SK-N-SH (cell line): ENCODE data around the gene DNAJC2. TPM values are rescaled to one million over a fixed set of nuclear protein-coding genes. Genes with fewer than 3 reads are reported as not detected.
"Not testable (repeated sequence)": the region's sequence is repeated elsewhere in the genome, so short reads cannot be mapped to it uniquely, and the experiment has no call there.

Experiments used
- CTCF ChIA-PET: fragments of 300-600, 350-600 bp; formaldehyde crosslinking; extraction: SDS; loops from one replicate; lab custom pipeline; 2021; lab: Yijun Ruan, JAX
- POLR2A ChIA-PET: fragments of 350-600 bp; sonication (Branson Sonifier 250); formaldehyde crosslinking; extraction: SDS; loops from one replicate; lab custom pipeline; 2020; ENCODE audit warnings: antibody characterized with exemption, inconsistent platforms; lab: Yijun Ruan, JAX
- DNase-seq: peaks from one replicate; pipeline ENCODE4 v3.0.0; 2012
- H2AFZ ChIP-seq: fragments of 200-600 bp; sonication (generic); 2 replicates; pipeline ENCODE4 v1.8.1; 2016; ENCODE audit warnings: antibody characterized with exemption, mild to moderate bottlenecking, low read depth
- H3F3A ChIP-seq: fragments of 200-600 bp; sonication (generic); replicated peaks from 2 replicates; pipeline ENCODE3; 2016; ENCODE audit warnings: antibody characterized with exemption, mild to moderate bottlenecking; ENCODE audit not compliant: insufficient read depth
- H3K27ac ChIP-seq, 2 experiments: fragments of 200-500 bp in 1 of 2; fragments of 200-600 bp in 1 of 2; sonication (Bioruptor generic) in 1 of 2; sonication (generic), shearing (Covaris generic) in 1 of 2; 2 replicates each; pipeline versions ENCODE4 v1.5.1 to v1.6.1; 2014 to 2016; ENCODE audit warnings: low read depth in 2 of 2, inconsistent platforms in 1 of 2, low read length in 1 of 2, mild to moderate bottlenecking in 1 of 2, mixed read lengths in 1 of 2
- H3K27me3 ChIP-seq: fragments of 200-600 bp; sonication (generic), shearing (Covaris generic); 2 replicates; pipeline ENCODE4 v1.6.1; 2016; ENCODE audit warnings: mixed run types; ENCODE audit not compliant: insufficient read depth
- H3K36me3 ChIP-seq, 2 experiments: fragments of 200-500 bp in 1 of 2; fragments of 200-600 bp in 1 of 2; sonication (Bioruptor generic) in 1 of 2; sonication (generic) in 1 of 2; replicated peaks in 1 of 2; 2 replicates each; pipeline versions ENCODE3 to v1.5.1; 2014 to 2016; ENCODE audit warnings: low read length in 1 of 2, mild to moderate bottlenecking in 1 of 2; ENCODE audit not compliant: insufficient read depth in 2 of 2, control insufficient read depth in 1 of 2
- H3K4me1 ChIP-seq, 2 experiments: fragments of 200-500 bp in 1 of 2; fragments of 200-600 bp in 1 of 2; sonication (Bioruptor generic) in 1 of 2; sonication (generic), shearing (Covaris generic) in 1 of 2; 2 replicates each; pipeline versions ENCODE4 v1.5.1 to v1.6.1; 2014 to 2016; ENCODE audit warnings: low read depth in 1 of 2, low read length in 1 of 2, mixed run types in 1 of 2; ENCODE audit not compliant: insufficient read depth in 2 of 2, control insufficient read depth in 1 of 2
- H3K4me2 ChIP-seq: fragments of 200-600 bp; sonication (generic), shearing (Covaris generic); 2 replicates; pipeline ENCODE4 v1.6.1; 2017; ENCODE audit warnings: mixed run types
- H3K4me3 ChIP-seq, 2 experiments: fragments of 200-500 bp in 1 of 2; fragments of 200-600 bp in 1 of 2; sonication (Bioruptor generic) in 1 of 2; sonication (generic), shearing (Covaris generic) in 1 of 2; 2 replicates each; pipeline versions ENCODE4 v1.5.1 to v1.8.1; 2014 to 2016; ENCODE audit warnings: low read depth in 2 of 2, inconsistent platforms in 1 of 2, low read length in 1 of 2, mild to moderate bottlenecking in 1 of 2, mixed read lengths in 1 of 2, moderate library complexity in 1 of 2
- H3K79me2 ChIP-seq: fragments of 200-600 bp; sonication (generic); 2 replicates; pipeline ENCODE4 v1.8.1; 2017; ENCODE audit warnings: mild to moderate bottlenecking; ENCODE audit not compliant: insufficient read depth
- H3K9ac ChIP-seq: fragments of 200-600 bp; sonication (generic); 2 replicates; pipeline ENCODE4 v1.6.1; 2017; ENCODE audit warnings: mixed run types
- H3K9me2 ChIP-seq: fragments of 200-600 bp; sonication (generic); 2 replicates; pipeline ENCODE4 v1.6.1; 2017; ENCODE audit warnings: mixed run types
- H3K9me3 ChIP-seq: fragments of 200-600 bp; sonication (generic); 2 replicates; pipeline ENCODE4 v1.6.1; 2017; ENCODE audit warnings: mixed run types, mild to moderate bottlenecking, moderate library complexity
- H4K20me1 ChIP-seq: fragments of 200-600 bp; sonication (generic); 2 replicates; pipeline ENCODE4 v1.6.1; 2017; ENCODE audit warnings: mild to moderate bottlenecking, mixed run types; ENCODE audit not compliant: insufficient read depth
- FOXJ3 ChIP-seq: sonication (generic); formaldehyde crosslinking; IDR thresholded peaks from 2 replicates; pipeline ENCODE4 v1.5.1; 2020; ENCODE audit warnings: mild to moderate bottlenecking, missing genetic modification reagents
- GABPA ChIP-seq: IDR thresholded peaks from 2 replicates; pipeline ENCODE4 v1.4.0; 2012; ENCODE audit warnings: low read depth, mild to moderate bottlenecking
- MAX ChIP-seq: IDR thresholded peaks from 2 replicates; pipeline ENCODE4 v1.4.0; 2012; ENCODE audit warnings: low read depth
- MXI1 ChIP-seq: IDR thresholded peaks from 2 replicates; pipeline ENCODE4 v1.6.1; 2012; ENCODE audit warnings: mild to moderate bottlenecking, low read depth, low read length, improper control_type of control experiment
- NRF1 ChIP-seq: IDR thresholded peaks from 2 replicates; pipeline ENCODE4 v1.6.1; 2012; ENCODE audit warnings: low read depth, mild to moderate bottlenecking, low read length
- TAF1 ChIP-seq: IDR thresholded peaks from 2 replicates; pipeline ENCODE4 v1.6.1; 2012; ENCODE audit warnings: low read depth, mild to moderate bottlenecking, low read length, moderate library complexity, borderline replicate concordance
- USF1 ChIP-seq: IDR thresholded peaks from 2 replicates; pipeline ENCODE4 v1.4.0; 2012; ENCODE audit warnings: low read depth, borderline replicate concordance
- WGBS: methylation state at CpG from one replicate; pipeline ENCODE4 v1.1.6; 2017; ENCODE audit warnings: low lambda C conversion rate; 5-methylcytosine and 5-hydroxymethylcytosine counted together
- polyA plus RNA-seq, 3 experiments: library from polyadenylated mRNA; depleted of rRNA; stranded (reverse); fragments of >200 nt; gene quantifications; 2 replicates each; pipeline ENCODE4 v1.2.3, GENCODE V29; 2012

DNAJC2 gene
- polyA plus RNA-seq, 1 of the 3 experiments (the other 2 are of a cell fraction), result 18.9 TPM

GRCh38 chr7:103280803-103281155, 63.8 kb downstream of the DNAJC2 start:
- peak overlapping the region; percentile 96 for H2AFZ ChIP-seq
- peak; percentile 15; the same call in 1 of the 2 replicates for TF ChIP-seq FOXJ3 (CRISPR knock-in tag)
- H3K27me3 ChIP-seq, H3F3A ChIP-seq, H3K9me3 ChIP-seq, H3K4me1 ChIP-seq, H3K27ac ChIP-seq, POLR2A ChIA-PET, H3K36me3 ChIP-seq, H3K9me2 ChIP-seq, H3K79me2 ChIP-seq, H4K20me1 ChIP-seq: not testable (repeated sequence)
- peak; percentile 21 for DNase-seq
- peak overlapping the region; percentile 74 to 77 for H3K4me3 ChIP-seq
- CTCF ChIA-PET, result interaction anchor here (0.9 to 1.1 kb wide), 3 partner anchors 12 to 218 kb away, joined by 3 read pairs; no protein-coding TSS in a partner anchor
- peak overlapping the region; percentile 90 for H3K4me2 ChIP-seq
- H3K9ac ChIP-seq, result peak overlapping the region; percentile 69; the same call in 1 of the 2 replicates
- 36% methylated on average over 21 of the region's 25 CpGs for WGBS

- H3K9ac ChIP-seq, result peak overlapping the region; percentile 69
- H3K79me2 ChIP-seq, H3K27ac ChIP-seq, H3K4me1 ChIP-seq, H3K36me3 ChIP-seq, H4K20me1 ChIP-seq, POLR2A ChIA-PET, H3F3A ChIP-seq, H3K9me3 ChIP-seq, H3K27me3 ChIP-seq, H3K9me2 ChIP-seq: not testable (repeated sequence)
- H3K4me2 ChIP-seq, result peak overlapping the region; percentile 90
- H3K4me3 ChIP-seq, result peak overlapping the region; percentile 74 to 77
- 2% methylated on average over 61 of the region's 71 CpGs for WGBS
- CTCF ChIA-PET, result interaction anchor here (0.9 to 1.1 kb wide), 3 partner anchors 13 to 218 kb away, joined by 3 read pairs; no protein-coding TSS in a partner anchor
- TF ChIP-seq NRF1, result peak; percentile 74
- TF ChIP-seq MXI1, result peak; percentile 79
- TF ChIP-seq GABPA, result peak; percentile 43
- TF ChIP-seq MAX, result peak; percentile 99
- TF ChIP-seq USF1, result peak; percentile 75
- peak; percentile 78 for DNase-seq
- peak overlapping the region; percentile 96 for H2AFZ ChIP-seq
Observed at GRCh38 chr7:103279963-103280802, 64.4 kb downstream of the DNAJC2 start.

GRCh38 chr7:103279636-103279962, 65.0 kb downstream of the DNAJC2 start:
- Histone ChIP-seq H2AFZ (peak overlapping the region; percentile 96), H3K4me2 (peak overlapping the region; percentile 90)
- not testable (repeated sequence) for H4K20me1 ChIP-seq, H3K36me3 ChIP-seq, H3K9me2 ChIP-seq, H3K27me3 ChIP-seq
- 2% methylated on average over 12 of the region's 12 CpGs for WGBS
- 0 out of 2 replicates have a peak, but pooled peaks have one; percentile 11 for TF ChIP-seq TAF1
- TF ChIP-seq, all 33 proteins: peak for 1; not testable (repeated sequence) for 32
- DNase-seq, H3K9me3 ChIP-seq, H3K4me1 ChIP-seq, H3F3A ChIP-seq, CTCF ChIA-PET, POLR2A ChIA-PET, H3K27ac ChIP-seq, H3K79me2 ChIP-seq: not testable (repeated sequence)
- H3K4me3 ChIP-seq, result peak overlapping the region; percentile 74 to 77
- H3K9ac ChIP-seq, result peak overlapping the region; percentile 69

GRCh38 chr7:103278195-103278594, 66.4 kb downstream of the DNAJC2 start:
- POLR2A ChIA-PET, H3K27me3 ChIP-seq: not testable (repeated sequence)
- CTCF ChIA-PET, result interaction anchor here (1.1 kb wide), 1 partner anchor 216 kb away, joined by 3 read pairs; no protein-coding TSS in a partner anchor

GRCh38 chr7:103274867-103275266, 69.7 kb downstream of the DNAJC2 start:
- DNase-seq, H3K79me2 ChIP-seq, H3K9me2 ChIP-seq, H3K36me3 ChIP-seq, H4K20me1 ChIP-seq, POLR2A ChIA-PET, CTCF ChIA-PET, H2AFZ ChIP-seq, H3F3A ChIP-seq, H3K4me2 ChIP-seq, H3K27ac ChIP-seq, H3K9ac ChIP-seq, H3K9me3 ChIP-seq, H3K27me3 ChIP-seq, H3K4me1 ChIP-seq, H3K4me3 ChIP-seq: not testable (repeated sequence)
- WGBS, result 97% methylated on average over 24 of the region's 24 CpGs

More at GRCh38 chr7:103278195-103278594, 66.4 kb downstream of the DNAJC2 start:
- not testable (repeated sequence) for H3K4me2 ChIP-seq, DNase-seq, H3K4me1 ChIP-seq, H2AFZ ChIP-seq, H4K20me1 ChIP-seq, H3F3A ChIP-seq, H3K9me2 ChIP-seq, H3K36me3 ChIP-seq, H3K9me3 ChIP-seq, H3K4me3 ChIP-seq, H3K9ac ChIP-seq, H3K79me2 ChIP-seq, H3K27ac ChIP-seq
- WGBS, result 91% methylated on average over 2 of the region's 2 CpGs
